Measurements from ENCODE around the gene IL22RA1. TPM values are rescaled to one million over a fixed set of nuclear protein-coding genes. Genes with fewer than 3 reads are reported as not detected.

The IL22RA1 gene
- total and polyA plus RNA-seq, 9 of the 15 experiments (the other 6 are each of a cell fraction or from before 2014, with no cell fraction given) = not detected

DNA sequence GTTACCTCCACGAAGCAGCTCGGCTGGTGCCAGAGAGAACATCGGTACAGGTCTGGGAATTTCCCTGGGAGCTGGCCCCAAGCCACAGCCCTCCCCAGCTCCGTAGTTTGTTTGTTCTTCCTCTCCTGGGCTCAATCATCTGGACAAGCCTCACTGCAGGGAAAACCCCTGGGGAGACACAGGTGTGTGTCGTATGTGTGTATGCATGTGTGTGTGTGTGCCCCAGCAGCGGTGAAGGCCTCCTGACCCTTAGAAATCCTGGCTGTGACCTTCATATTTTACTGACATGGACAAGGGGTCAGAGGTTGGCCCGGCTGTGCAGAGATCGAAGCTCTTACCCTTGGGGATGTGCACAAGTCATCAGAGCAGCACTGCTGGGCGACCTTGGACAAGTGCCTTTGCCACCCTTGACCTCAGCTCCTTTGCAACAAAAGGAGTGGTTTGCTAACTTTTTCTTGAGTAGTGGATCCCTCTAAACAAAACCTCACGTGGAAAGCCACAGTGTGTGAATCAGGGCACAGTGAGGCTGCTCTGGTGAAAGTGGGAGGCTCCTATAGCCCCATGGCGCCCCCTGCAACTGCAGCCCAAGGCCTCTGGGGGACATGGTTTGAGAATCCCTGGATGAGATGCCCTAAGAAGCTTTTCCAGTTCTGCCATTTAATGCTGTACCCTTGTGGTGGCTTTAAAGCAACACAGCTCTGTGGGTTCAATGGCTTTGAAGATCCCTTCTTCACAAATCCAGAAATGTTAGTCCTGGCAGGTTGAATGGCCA, 12.3 kb upstream of the IL22RA1 start:
- 0 out of 2 replicates have a peak, but pooled peaks cover 2% of the 10 kb centered on the region for H4K20me1 ChIP-seq (replicated peaks; ENCODE audit: control insufficient read depth, insufficient read depth, low read length)
- intact Hi-C loops (cut with micrococcal nuclease) (no loop called here), in situ Hi-C loops (cut with MboI) (no loop called here)
- H3K4me1 ChIP-seq (replicated peaks in 1 of 2; ENCODE audit: control insufficient read depth in 2 of 2, insufficient read depth in 2 of 2, low read length in 2 of 2) = peaks cover 2 to 4% of the 10 kb centered on the region in 2 experiments; a peak in 3 of 5 replicates
- 18% methylated on average over 11 of the region's 11 CpGs for WGBS (ENCODE audit: insufficient coverage, low coverage, missing lambda C conversion rate)
- H3K9me1 ChIP-seq (ENCODE audit: control insufficient read depth, insufficient read depth, low read length) = no peaks in the 10 kb centered on the region
- no peaks in the 10 kb centered on the region for H3K79me2 ChIP-seq (ENCODE audit: control insufficient read depth, insufficient read depth, low read length)
- H3K4me2 ChIP-seq (ENCODE audit: insufficient read depth, low read length) = no peak overlapping the region
- H2AFZ ChIP-seq (ENCODE audit: low read depth, low read length) = no peak overlapping the region
- TF ChIP-seq DEAF1 (CRISPR knock-in tag; IDR thresholded peaks at IDR 0.05) = no peak
- TF ChIP-seq, protein P1, sequence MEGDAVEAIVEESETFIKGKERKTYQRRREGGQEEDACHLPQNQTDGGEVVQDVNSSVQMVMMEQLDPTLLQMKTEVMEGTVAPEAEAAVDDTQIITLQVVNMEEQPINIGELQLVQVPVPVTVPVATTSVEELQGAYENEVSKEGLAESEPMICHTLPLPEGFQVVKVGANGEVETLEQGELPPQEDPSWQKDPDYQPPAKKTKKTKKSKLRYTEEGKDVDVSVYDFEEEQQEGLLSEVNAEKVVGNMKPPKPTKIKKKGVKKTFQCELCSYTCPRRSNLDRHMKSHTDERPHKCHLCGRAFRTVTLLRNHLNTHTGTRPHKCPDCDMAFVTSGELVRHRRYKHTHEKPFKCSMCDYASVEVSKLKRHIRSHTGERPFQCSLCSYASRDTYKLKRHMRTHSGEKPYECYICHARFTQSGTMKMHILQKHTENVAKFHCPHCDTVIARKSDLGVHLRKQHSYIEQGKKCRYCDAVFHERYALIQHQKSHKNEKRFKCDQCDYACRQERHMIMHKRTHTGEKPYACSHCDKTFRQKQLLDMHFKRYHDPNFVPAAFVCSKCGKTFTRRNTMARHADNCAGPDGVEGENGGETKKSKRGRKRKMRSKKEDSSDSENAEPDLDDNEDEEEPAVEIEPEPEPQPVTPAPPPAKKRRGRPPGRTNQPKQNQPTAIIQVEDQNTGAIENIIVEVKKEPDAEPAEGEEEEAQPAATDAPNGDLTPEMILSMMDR (IDR thresholded peaks at IDR 0.05 in 2 of 3, conservative IDR thresholded peaks at IDR 0.05 in 1 of 3; ENCODE audit: insufficient read depth in 2 of 3, low read depth in 1 of 3, low read length in 3 of 3) = peak; percentile 33 to 50 (median 46); a peak in 5 of 6 replicates
- TF ChIP-seq ZSCAN32 (CRISPR knock-in tag; IDR thresholded peaks at IDR 0.05) = no peak
- no peak for TF ChIP-seq CEBPG (CRISPR knock-in tag; IDR thresholded peaks at IDR 0.05)
- no peak for TF ChIP-seq CEBPG (tag; conservative IDR thresholded peaks at IDR 0.05 in 1 of 2, IDR thresholded peaks at IDR 0.05 in 1 of 2)
- FAIRE-seq (no peak), ATAC-seq (peak; percentile 52; the same call in 2 of the 3 replicates), DNase-seq (ENCODE audit: extremely low read depth in 1 of 4, low spot score in 3 of 4) (peak in 3 of 4 experiments; percentile 12 to 56 (median 55))
- no peak overlapping the region for H3K27ac ChIP-seq (ENCODE audit: extremely low read depth, low read depth, low read length)
- BruUV-seq (replicated peaks) = no TSS peak
- POLR2A ChIA-PET = interaction anchor here (0.5 to 2.0 kb wide), 3 partner anchors 10 to 182 kb away, joined by 3 to 5 read pairs (median 3); no protein-coding TSS in a partner anchor
- peaks cover 43 to 70% of the 10 kb centered on the region in 2 experiments for H3K27me3 ChIP-seq (ENCODE audit: control insufficient read depth in 2 of 2, insufficient read depth in 2 of 2, low read length in 2 of 2)
- H3K36me3 ChIP-seq (ENCODE audit: control insufficient read depth, insufficient read depth, low read length) = no peaks in the 10 kb centered on the region
- H3K9me3 ChIP-seq (replicated peaks; ENCODE audit: control insufficient read depth, insufficient read depth, low read depth, low read length) = no peaks in the 10 kb centered on the region
- H3K9ac ChIP-seq (ENCODE audit: insufficient read depth in 1 of 2, low read depth in 2 of 2, low read length in 2 of 2) = no peak overlapping the region
- CTCF ChIA-PET (ENCODE audit: low intra/inter-chr PET ratio) = no interaction called here
- H3K4me3 ChIP-seq = no peak overlapping the region

Measured in K562 (cell line).